Measurements from ENCODE around the gene LRP5. TPM values are rescaled to one million over a fixed set of nuclear protein-coding genes. Genes with fewer than 3 reads are reported as not detected.

The LRP5 gene
- polyA plus RNA-seq, 1 donor (not counting 4 experiments of a cell fraction or from before 2014, with no cell fraction given): 6.6 TPM

DNA sequence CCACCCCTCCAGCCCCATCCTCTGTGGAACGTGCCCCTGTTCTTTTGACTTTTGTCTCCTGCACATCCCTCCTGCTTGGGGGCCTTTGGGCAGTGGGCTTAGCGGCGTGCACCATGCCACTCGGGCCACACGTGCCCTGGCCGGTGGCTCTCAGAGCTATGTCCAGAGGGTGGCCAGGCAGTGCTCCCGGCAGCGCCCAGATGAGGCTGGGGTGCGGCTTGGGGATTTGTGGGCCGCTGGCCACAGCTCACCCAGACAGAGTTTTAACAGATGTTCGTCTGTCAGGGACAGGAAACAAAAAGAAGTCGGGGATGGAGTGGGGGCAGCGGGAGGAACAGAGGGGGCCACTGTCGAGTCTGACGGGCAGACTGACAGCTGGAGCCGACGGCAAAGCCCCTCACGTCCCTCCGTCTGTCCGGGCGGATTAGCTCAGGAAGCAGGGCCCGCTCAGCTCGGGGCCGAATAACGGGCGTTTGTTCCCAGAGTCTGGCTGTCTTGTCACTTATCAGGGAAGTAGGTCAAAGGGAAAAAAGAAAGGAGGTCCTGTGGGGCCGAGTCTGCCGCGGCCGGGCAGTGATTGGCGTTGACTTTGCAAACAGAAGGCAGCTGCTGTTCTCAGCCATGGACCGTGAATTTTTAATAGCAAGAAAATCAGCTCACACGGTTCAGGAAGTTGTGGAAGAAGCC is 61.6 kb downstream of the LRP5 start:
- Histone ChIP-seq H3K9me1 (ENCODE audit: control insufficient read depth, extremely low read depth, insufficient read depth, low read length) (no peaks in the 10 kb centered on the region), H2AFZ (ENCODE audit: control insufficient read depth, low read length) (no peak overlapping the region), H4K20me1 (ENCODE audit: control insufficient read depth, extremely low read depth, insufficient read depth, low read length) (no peaks in the 10 kb centered on the region), H3K27ac (ENCODE audit: control insufficient read depth, insufficient read depth, low read length) (no peak overlapping the region), H3K27me3 (ENCODE audit: control insufficient read depth, extremely low read depth, insufficient read depth, low read length) (no peaks in the 10 kb centered on the region), H3K4me1 (ENCODE audit: control insufficient read depth, extremely low read depth, insufficient read depth, low read length) (no peaks in the 10 kb centered on the region), H3K4me3 (ENCODE audit: control insufficient read depth in 2 of 3, extremely low read depth in 1 of 3, insufficient read depth in 2 of 3, low read depth in 1 of 3, low read length in 3 of 3) (no peak overlapping the region), H3K9me3 (ENCODE audit: control insufficient read depth, low read depth, low read length) (no peaks in the 10 kb centered on the region), H3K79me2 (ENCODE audit: control insufficient read depth, insufficient read depth, low read length) (no peaks in the 10 kb centered on the region), H3K36me3 (ENCODE audit: control insufficient read depth in 2 of 2, extremely low read depth in 1 of 2, insufficient read depth in 2 of 2, low read length in 2 of 2) (peaks cover 0 to 4% of the 10 kb centered on the region in 2 experiments), H3K4me2 (ENCODE audit: control insufficient read depth, extremely low read depth, insufficient read depth, low read depth, low read length) (no peak overlapping the region), H3K9ac (ENCODE audit: control insufficient read depth, extremely low read depth, insufficient read depth, low read length) (no peak overlapping the region)
- no peak for DNase-seq (ENCODE audit: low read depth, low spot score)
- no peak for TF ChIP-seq EZH2 (IDR thresholded peaks at IDR 0.05; ENCODE audit: low read length)
- no peak for TF ChIP-seq CTCF (optimal IDR thresholded peaks at IDR 0.05 in 1 of 3, IDR thresholded peaks at IDR 0.05 in 1 of 3, conservative IDR thresholded peaks at IDR 0.05 in 1 of 3; ENCODE audit: extremely low read depth in 1 of 3, insufficient read depth in 2 of 3, low read length in 3 of 3)
- no peak for FAIRE-seq
- dilution Hi-C loops (cut with MboI; ENCODE audit: extremely low pct_ligation_motif_present, low sequenced_read_pairs): no loop called here

- no peak overlapping the region for H3K27ac ChIP-seq (ENCODE audit: control insufficient read depth, insufficient read depth, low read length)
- no peaks in the 10 kb centered on the region for H3K9me1 ChIP-seq (ENCODE audit: control insufficient read depth, extremely low read depth, insufficient read depth, low read length)
- no peaks in the 10 kb centered on the region for H3K9me3 ChIP-seq (ENCODE audit: control insufficient read depth, low read depth, low read length)
- no peak overlapping the region for H3K4me3 ChIP-seq (ENCODE audit: control insufficient read depth in 2 of 3, extremely low read depth in 1 of 3, insufficient read depth in 2 of 3, low read depth in 1 of 3, low read length in 3 of 3)
- dilution Hi-C loops (cut with MboI; ENCODE audit: extremely low pct_ligation_motif_present, low sequenced_read_pairs): no loop called here
- H3K79me2 ChIP-seq (ENCODE audit: control insufficient read depth, insufficient read depth, low read length): no peaks in the 10 kb centered on the region
- peaks cover 0 to 4% of the 10 kb centered on the region in 2 experiments for H3K36me3 ChIP-seq (ENCODE audit: control insufficient read depth in 2 of 2, extremely low read depth in 1 of 2, insufficient read depth in 2 of 2, low read length in 2 of 2)
- H3K9ac ChIP-seq (ENCODE audit: control insufficient read depth, extremely low read depth, insufficient read depth, low read length): no peak overlapping the region
- H3K4me1 ChIP-seq (ENCODE audit: control insufficient read depth, extremely low read depth, insufficient read depth, low read length): no peaks in the 10 kb centered on the region
- H4K20me1 ChIP-seq (ENCODE audit: control insufficient read depth, extremely low read depth, insufficient read depth, low read length): no peaks in the 10 kb centered on the region
- H2AFZ ChIP-seq (ENCODE audit: control insufficient read depth, low read length): no peak overlapping the region
- FAIRE-seq: no peak
- no peak for TF ChIP-seq EZH2 (IDR thresholded peaks at IDR 0.05; ENCODE audit: low read length)
- TF ChIP-seq CTCF (optimal IDR thresholded peaks at IDR 0.05 in 1 of 3, IDR thresholded peaks at IDR 0.05 in 1 of 3, conservative IDR thresholded peaks at IDR 0.05 in 1 of 3; ENCODE audit: extremely low read depth in 1 of 3, insufficient read depth in 2 of 3, low read length in 3 of 3): no peak
- H3K27me3 ChIP-seq (ENCODE audit: control insufficient read depth, extremely low read depth, insufficient read depth, low read length): no peaks in the 10 kb centered on the region
- DNase-seq (ENCODE audit: low read depth, low spot score): no peak
- no peak overlapping the region for H3K4me2 ChIP-seq (ENCODE audit: control insufficient read depth, extremely low read depth, insufficient read depth, low read depth, low read length)
Observed at GRCh38 chr11:68374531-68374930, 62.1 kb downstream of the LRP5 start.

Data from keratinocyte (primary cell).